AG04449 (cell line): ENCODE results near the gene SHISA3.

Experiments
- CTCF ChIA-PET: fragments of 350-600 bp; formaldehyde crosslinking; extraction: SDS; loops from one replicate; lab custom pipeline; 2021; ENCODE audit warnings: antibody characterized with exemption; lab: Yijun Ruan, JAX
- POLR2A ChIA-PET: fragments of 400-600, 350-600 bp; formaldehyde crosslinking; extraction: SDS; loops from one replicate; lab custom pipeline; 2020; ENCODE audit warnings: antibody characterized with exemption, inconsistent platforms; lab: Yijun Ruan, JAX
- DNase-seq: peaks from one replicate; pipeline ENCODE4 v3.0.0-alpha.2; 2010; ENCODE audit warnings: low read depth, low spot score
- H3K4me3 ChIP-seq: 2 replicates; pipeline ENCODE4 v1.5.1; 2011; ENCODE audit warnings: low read depth, mild to moderate bottlenecking, control low read depth, low read length
- TF ChIP-seq, protein P1 (sequence below): IDR thresholded peaks from one replicate; pipeline ENCODE4 v1.5.1; 2011; ENCODE audit warnings: mild to moderate bottlenecking, moderate library complexity, low read length, control low read depth, inconsistent platforms; ENCODE audit not compliant: insufficient read depth; ENCODE audit errors: missing control alignments

SHISA3 gene

DNA sequence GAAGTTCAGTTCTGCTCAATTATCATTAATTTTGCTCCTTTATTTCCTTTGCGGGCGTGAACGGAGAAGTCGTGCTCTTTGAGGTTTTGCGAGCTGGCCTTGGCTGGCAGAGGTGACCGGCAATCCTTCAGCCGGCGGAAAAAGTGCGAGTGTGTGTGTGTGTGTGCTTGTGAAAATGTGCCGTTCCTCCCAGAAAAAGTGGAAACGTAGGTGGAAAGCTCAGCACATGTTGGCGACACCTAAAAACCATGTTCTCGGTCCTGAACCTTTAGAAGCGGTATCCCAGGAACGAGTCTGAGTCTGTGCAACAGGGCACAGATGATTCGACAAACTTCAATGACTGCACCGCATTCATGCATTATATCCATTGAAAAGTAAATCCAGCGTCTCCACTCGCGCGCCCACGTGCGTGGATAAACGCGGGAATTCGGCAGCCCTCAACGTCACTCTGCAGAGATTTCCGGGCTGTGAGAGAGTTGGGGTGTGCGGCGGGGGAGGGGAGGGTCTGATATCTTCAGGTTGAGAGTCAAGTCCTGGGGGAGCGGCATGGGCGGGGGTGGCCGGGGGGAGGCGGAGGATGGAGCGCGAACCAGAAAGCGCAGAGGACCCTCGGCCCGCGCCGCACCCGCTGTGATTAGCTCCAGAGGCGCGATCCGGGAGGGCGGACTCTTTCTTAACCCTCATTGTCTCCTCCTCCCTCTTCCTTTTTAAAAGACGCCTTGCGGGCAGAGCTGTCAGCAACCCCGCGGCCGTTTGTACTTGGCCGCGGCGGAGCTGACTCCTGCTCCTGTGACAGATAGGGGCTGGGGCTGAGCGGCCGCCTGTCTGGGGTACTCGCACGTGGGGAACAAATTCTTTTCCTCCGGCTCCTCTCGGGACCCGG is at the start of gene SHISA3:
Gene SHISA3 (plus strand): TSS at position 737 of the 883 bp plus-strand sequence. CDS start 569 bp downstream, outside the sequence.
- no peak for DNase-seq
- peak within 1 kb of the TSS; percentile 32 for H3K4me3 ChIP-seq
- POLR2A ChIA-PET, result no interaction called here
- TF ChIP-seq, protein P1, sequence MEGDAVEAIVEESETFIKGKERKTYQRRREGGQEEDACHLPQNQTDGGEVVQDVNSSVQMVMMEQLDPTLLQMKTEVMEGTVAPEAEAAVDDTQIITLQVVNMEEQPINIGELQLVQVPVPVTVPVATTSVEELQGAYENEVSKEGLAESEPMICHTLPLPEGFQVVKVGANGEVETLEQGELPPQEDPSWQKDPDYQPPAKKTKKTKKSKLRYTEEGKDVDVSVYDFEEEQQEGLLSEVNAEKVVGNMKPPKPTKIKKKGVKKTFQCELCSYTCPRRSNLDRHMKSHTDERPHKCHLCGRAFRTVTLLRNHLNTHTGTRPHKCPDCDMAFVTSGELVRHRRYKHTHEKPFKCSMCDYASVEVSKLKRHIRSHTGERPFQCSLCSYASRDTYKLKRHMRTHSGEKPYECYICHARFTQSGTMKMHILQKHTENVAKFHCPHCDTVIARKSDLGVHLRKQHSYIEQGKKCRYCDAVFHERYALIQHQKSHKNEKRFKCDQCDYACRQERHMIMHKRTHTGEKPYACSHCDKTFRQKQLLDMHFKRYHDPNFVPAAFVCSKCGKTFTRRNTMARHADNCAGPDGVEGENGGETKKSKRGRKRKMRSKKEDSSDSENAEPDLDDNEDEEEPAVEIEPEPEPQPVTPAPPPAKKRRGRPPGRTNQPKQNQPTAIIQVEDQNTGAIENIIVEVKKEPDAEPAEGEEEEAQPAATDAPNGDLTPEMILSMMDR, result no peak
- CTCF ChIA-PET, result no interaction called here

DNA sequence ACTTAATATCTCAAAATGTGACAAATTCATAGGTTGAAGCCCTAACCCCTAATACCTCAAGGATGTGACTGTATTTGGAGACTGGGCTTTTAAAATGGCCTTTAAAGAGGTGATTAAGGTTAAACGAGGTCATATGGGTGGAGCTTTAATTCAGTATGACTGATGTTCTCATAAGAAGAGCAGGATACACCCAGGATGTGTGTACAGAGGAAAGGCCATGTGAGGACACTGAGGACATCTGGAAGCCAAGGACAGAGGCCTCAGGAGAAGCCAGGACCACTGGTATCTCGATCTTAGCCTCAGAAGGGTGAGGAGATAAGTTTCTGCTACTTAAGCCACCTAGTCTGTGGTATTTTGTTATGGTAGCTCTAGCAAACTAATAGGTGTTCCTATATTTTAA is 49.0 kb upstream of the SHISA3 start:
- DNase-seq, result no peak
- CTCF ChIA-PET, result no interaction called here
- TF ChIP-seq, protein P1, result no peak
- POLR2A ChIA-PET, result no interaction called here
- no peak overlapping the region for H3K4me3 ChIP-seq

DNA sequence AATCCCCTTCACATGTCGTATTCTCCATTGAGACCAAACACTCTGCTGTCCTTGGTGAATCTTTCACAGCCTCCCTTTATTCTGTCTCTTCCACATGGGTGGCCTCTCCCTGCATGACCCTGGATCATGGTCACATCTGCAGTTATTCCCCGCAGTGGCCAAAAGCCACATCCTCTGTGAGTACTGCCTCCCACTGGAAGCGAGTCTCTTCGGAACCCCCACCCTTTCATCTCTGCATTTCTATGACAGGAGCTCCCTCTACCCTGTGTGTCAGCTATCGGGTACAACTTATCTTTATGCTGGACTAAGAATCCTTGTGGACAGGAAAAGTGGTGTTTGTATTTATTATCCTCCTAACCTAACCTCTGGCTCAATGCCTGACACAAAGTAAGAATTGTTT is 48.6 kb upstream of the SHISA3 start:
- DNase-seq, result no peak
- H3K4me3 ChIP-seq, result no peak overlapping the region
- TF ChIP-seq, protein P1, result no peak
- CTCF ChIA-PET, result no interaction called here
- POLR2A ChIA-PET, result no interaction called here

DNA sequence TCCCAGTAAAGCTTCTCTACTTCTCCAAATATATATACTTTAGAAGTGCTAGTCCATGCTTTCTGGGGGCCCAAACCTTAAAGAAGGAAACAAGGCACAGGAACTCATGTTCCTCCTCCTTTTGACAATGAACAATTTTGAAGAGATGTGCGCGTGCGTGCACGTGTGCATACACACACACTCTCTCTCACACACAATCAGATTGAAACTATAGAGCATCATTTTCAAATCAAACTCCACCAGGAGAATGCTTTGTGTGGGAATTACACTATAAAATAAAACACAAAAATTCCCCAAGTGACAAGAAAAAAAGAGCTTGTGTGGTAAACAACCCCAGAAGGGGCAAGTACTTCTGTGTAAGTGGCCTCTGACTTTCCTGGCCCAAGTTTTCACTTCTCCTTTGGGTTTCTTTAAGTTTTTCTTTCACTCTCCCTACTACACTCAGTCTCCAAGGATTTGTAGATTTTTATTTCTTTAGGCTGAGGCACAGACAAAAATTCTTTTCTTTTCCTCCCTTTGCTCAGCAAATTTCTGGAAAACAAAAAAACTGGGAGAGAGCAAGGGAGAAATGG is 46.6 kb upstream of the SHISA3 start:
- TF ChIP-seq, protein P1, result no peak
- POLR2A ChIA-PET, result no interaction called here
- CTCF ChIA-PET, result no interaction called here
- no peak for DNase-seq
- H3K4me3 ChIP-seq, result no peak overlapping the region

DNA sequence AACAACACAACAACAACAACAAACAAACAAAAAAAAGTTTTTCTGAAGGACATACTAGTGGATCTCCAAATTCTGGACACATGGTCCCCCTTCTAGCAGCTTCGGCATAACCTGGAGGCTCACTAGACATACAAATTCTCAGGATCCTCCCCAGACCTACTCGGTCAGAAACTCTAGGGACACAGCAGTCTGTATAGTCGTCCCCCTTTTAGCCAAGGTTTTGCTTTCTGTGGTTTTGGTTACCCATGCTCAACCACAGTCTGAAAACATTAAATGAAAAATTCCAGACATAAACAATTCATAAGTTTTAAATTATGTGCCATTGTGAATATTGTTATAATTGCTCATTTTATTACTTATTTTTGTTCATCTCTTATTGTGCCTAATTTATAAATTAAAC is 45.2 kb upstream of the SHISA3 start:
- ChIA-PET CTCF (no interaction called here), POLR2A (no interaction called here)
- H3K4me3 ChIP-seq, result no peak overlapping the region
- no peak for DNase-seq
- TF ChIP-seq, protein P1, result no peak

DNA sequence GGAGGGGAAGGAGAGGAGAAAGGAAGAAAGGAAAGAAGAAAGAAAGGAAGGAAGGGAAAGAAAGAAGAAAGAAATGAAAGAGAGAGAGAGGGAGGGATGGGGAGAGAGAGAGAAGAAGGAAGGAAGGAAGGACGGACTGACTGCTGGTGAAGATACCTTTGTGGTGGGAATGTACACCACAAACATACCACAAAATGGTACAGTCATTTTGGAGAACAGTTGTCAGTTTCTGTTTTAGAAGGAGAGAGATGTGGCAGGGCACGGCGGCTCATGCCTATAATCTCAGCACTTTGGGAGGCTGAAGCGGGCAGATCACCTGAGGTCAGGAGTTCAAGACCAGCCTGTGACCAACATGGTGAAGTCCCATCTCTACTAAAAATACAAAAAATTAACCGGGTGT is 40.0 kb upstream of the SHISA3 start:
- DNase-seq, result no peak
- ChIA-PET CTCF (no interaction called here), POLR2A (no interaction called here)
- H3K4me3 ChIP-seq, result no peak overlapping the region
- TF ChIP-seq, protein P1, result no peak
